HG03039 (cell line): Measurements from ENCODE around the gene SRGAP1.
"Not testable (repeated sequence)": the region's sequence is repeated elsewhere in the genome, so short reads cannot be mapped to it uniquely, and the experiment has no call there.

Experiments used
- ATAC-seq: cut with Tn5 transposase; IDR thresholded peaks from one replicate; pipeline ENCODE4 v1.9.1; 2021; ENCODE audit warnings: mild to moderate bottlenecking, moderate library complexity; ENCODE audit not compliant: unreplicated experiment

SRGAP1 gene

GRCh38 chr12:64099397-64099796 lies 254.9 kb downstream of the SRGAP1 start:
- no peak for ATAC-seq

GRCh38 chr12:64102339-64102738 lies 257.8 kb downstream of the SRGAP1 start:
- ATAC-seq = no peak

DNA sequence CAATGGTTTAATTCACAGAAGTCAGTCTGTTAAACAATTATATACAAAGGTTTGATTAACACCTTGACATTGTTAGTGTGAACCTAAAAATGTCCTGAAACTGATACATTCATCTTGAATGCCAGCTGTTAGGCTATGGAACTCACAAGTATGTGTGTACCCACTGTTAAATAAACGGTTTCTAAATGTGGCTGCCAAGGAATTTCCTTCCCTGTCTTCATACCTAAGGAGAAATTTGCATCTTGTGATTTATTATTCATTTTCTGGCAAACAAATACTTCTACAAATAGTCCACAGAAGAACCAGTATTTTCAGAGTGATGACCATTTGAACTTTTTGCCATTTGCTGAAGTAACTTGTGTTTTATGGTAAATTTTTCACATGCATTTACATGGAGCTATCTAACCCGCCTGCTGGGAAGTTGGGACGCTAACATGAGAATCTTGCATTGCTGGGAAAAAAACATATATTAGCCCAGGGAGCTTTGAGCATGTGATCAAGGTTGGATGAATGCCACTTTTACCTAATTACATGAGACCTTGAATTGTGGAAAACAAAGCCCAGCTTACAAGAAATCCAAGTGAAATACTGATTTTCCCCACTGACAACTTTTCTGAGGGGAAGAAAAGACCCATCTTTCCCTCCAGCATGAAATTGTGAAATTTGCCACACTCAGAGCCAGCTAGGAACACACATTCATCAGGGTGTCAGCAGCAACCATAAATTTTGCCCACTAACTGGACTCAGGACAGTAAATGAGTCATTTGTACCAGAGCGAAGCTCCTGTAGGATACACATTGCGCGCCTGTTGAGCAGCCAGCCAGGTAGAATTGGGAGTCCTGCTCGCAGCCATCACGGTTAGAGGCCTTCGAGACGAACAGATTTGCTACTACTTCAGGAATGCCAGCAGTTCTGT lies 259.6 kb downstream of the SRGAP1 start:
- ATAC-seq = no peak

DNA sequence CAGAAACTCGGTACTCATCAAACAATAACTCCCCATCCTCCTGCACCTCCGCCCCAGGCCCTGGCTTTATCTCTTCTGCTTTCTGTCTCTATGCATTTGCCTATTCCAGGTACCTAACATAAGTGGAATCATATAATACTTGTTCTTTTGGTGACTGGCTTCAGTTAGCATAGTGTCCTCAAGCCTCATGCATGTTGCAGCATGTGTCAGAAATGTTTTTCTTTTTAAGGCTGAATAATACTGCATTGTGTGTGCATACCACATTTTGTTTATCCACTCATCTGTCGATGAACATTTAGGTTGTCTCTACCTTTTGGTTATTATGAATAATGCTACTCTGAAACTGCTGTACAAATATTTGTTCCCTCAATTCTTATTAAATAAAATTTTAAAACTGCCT lies 260.5 kb downstream of the SRGAP1 start:
- ATAC-seq = no peak

GRCh38 chr12:64107776-64108175 lies 263.3 kb downstream of the SRGAP1 start:
- ATAC-seq = no peak

DNA sequence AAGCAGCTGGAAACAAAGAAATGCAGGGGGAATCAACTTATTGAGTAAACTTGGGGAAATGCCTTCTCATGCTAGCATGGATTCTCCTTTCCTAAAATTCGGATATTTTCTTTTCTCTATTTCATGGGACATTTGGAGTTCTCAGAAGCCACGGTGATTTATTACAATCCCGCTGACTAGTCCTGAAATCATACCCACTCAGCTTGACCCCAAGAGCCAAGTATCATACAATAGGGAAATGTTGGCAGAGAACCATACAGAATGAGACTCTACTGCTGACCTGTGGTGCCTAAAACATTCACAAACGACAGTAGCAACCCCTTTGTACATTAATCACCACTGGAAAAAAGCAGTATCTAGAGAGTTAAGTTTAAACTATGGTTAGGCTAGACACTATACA lies 265.2 kb downstream of the SRGAP1 start:
- no peak for ATAC-seq

- no peak for ATAC-seq
Observed at GRCh38 chr12:64110864-64111263, 266.4 kb downstream of the SRGAP1 start.

- ATAC-seq = no peak
Observed at GRCh38 chr12:64116969-64117368, 272.5 kb downstream of the SRGAP1 start.

DNA sequence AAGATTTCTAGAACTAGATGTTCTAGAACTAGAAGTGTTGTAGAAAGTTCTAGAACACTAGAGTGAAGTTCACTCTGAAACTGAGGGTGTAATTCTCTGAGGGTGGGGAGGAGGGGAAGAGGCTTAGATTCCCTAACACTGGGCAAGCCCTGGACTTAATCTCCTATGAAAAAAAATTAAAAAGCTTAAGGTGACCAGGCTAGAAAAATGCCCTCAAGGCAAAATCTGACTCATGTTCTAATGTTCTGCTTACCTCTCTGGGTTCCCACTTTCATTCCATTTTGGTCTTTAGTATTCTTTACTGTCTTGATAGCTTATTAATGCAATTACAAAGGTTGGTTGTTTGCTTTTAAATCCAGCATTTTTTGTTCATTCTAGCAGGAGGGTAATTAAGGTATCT lies 276.1 kb downstream of the SRGAP1 start:
- ATAC-seq = no peak

DNA sequence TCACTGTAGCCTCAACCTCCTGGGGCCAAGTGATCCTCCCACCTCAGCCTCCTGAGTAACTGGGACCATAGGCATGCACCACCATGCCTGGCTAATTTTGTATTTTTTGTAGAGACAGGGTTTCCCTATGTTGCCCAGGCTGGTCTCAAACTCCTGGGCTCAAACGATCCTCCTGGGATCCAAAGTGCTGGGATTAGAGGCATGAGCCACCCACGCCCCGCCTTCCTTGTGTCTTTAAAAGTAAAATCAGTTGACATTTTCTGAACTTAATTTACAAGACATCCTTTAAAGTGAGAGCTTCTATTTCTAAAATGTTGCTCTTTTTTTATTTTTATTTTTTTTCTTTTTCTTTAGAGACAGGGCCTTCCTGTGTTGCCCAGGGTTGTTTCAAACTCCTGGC lies 276.6 kb downstream of the SRGAP1 start:
- not testable (repeated sequence) for ATAC-seq

GRCh38 chr12:64122154-64122553 lies 277.7 kb downstream of the SRGAP1 start:
- no peak for ATAC-seq

- ATAC-seq = no peak
Observed at GRCh38 chr12:64122995-64123394, 278.5 kb downstream of the SRGAP1 start.

DNA sequence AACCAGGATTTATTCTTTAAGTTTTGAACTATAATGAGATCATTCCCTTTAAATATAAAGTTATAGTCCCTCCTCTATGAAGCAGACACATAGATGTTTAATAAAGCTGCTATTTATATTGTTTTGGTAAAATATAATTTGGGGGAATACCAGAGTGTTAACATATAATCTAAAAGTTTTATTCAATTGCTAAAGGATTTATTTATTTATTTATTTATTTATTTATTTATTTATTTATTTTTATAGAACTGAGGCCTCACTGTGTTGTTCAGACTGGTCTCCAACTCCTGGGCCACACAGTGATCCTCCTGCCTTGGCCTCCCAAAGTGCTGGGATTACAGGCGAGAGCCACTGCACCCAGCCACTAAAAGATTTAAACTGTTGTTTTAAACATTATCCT lies 278.9 kb downstream of the SRGAP1 start:
- no peak for ATAC-seq

DNA sequence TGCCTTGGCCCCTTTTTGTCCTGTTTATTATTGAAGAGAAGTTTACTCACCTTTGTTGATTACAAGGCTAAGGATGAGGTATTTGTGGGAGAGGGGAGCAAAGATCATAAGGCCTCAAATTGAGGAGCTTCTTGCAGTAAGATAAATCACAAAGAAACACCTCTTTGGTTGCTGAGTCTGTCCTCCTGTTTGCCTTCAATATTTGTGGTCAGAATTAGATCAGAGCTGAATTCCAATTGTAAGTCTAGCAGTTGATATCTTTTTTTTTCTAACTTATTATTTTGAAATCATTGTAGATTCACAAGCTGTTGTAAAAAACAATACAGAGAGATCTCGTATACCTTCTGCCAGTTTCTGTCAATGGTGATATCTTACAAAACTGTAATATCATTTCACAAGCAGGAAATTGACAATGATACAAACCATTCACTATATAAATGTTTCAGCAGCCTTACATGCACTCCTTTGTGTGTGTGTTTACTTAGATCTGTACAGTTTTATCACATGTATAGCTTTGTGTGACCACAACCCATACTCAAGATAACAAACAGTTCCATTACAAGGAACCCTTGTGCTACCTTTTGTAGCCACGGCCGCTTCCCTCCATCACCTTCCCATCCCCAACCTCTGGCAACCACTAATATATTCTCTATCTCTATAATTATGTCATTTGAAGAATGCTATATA lies 280.2 kb downstream of the SRGAP1 start:
- ATAC-seq = no peak

- ATAC-seq = no peak
Observed at GRCh38 chr12:64125913-64126312, 281.4 kb downstream of the SRGAP1 start.

DNA sequence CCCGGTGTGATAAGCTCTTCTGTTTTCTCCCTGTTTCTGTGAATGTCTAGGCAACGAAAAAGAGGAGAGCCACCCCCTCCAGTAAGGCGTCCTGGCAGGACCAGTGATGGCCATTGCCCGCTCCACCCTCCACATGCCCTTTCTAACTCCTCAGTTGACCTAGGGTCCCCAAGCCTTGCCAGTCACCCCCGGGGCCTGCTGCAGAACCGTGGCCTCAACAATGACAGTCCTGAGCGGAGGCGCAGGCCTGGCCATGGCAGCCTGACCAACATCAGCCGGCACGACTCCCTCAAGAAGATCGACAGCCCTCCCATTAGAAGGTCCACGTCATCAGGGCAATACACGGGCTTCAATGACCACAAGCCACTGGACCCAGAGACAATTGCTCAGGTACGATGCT lies 283.3 kb downstream of the SRGAP1 start:
- ATAC-seq = no peak

- no peak for ATAC-seq
Observed at GRCh38 chr12:64128366-64128765, 283.9 kb downstream of the SRGAP1 start.

- ATAC-seq = not testable (repeated sequence)
Observed at GRCh38 chr12:64130476-64130875, 286.0 kb downstream of the SRGAP1 start.

- not testable (repeated sequence) for ATAC-seq
Observed at GRCh38 chr12:64131456-64131855, 287.0 kb downstream of the SRGAP1 start.

DNA sequence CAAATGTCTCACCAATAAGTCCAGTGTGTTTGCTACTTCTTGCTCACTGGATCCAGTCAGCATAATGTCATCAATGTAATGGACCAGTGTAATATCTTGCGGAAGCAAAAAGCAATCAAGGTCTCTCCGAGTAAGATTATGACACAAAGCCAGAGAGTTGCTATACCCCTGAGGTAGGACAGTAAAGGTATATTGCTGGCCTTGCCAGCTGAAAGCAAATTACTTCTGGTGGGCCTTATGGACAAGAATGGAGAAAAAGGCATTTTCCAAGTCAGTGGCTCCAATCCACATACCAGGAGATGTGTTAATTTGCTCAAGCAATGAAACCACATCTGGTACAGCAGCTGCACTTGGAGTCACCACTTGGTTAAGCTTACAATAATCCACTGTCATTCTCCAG lies 288.2 kb downstream of the SRGAP1 start:
- not testable (repeated sequence) for ATAC-seq

GRCh38 chr12:64137117-64137516 lies 292.6 kb downstream of the SRGAP1 start:
- no peak for ATAC-seq

DNA sequence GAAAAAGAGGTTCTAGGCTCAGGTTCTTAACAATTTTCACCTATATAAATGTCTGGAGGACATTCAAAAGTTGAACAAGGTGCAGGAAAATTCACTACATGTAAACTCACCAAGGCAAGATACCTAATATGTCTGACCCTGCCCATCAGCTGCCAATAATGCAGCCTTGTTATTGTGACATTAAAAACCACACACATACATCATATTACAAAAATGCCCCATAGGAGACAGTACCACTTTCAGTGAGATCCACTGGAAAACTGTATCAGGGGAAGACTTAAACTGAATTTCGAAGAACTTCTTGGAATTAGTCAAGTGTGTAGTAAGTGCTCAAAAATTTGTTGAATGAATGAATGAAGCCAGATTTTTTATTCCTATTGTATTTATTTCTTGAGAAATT lies 294.5 kb downstream of the SRGAP1 start:
- ATAC-seq = no peak
